ENCODE data around the gene MPHOSPH6.

Gene MPHOSPH6

DNA sequence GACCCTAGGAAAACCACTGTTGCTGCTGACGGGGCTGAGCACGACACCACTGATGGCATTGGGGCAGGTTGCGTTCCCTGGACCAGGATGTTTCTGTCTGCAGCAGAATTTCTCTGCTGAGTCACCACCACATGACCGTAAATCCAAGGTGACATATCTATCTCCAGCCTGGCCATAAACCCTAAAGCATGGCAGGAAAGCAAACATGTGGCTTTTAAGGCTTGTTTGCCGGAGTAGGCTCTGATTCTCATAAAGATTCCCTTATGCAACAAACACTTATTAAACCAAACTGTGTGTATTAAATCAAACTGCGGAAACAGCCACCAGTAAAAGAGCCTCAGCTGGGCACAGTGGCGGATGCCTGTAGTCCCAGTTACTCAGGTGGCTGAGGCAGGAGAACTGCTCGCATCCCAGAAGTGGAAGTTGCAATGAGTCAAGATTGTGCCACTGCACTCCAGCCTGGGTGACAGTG is 17.3 kb downstream of the MPHOSPH6 start:
- no peaks in the 10 kb centered on the region for H3K27me3 ChIP-seq (ENCODE audit: insufficient read depth, poor library complexity, severe bottlenecking)
- DNase-seq (ENCODE audit: low read depth in 1 of 2, low spot score in 1 of 2): no peak
- H3K4me3 ChIP-seq (replicated peaks; ENCODE audit: insufficient read depth, low read length): no peak overlapping the region
- TF ChIP-seq, protein P1, sequence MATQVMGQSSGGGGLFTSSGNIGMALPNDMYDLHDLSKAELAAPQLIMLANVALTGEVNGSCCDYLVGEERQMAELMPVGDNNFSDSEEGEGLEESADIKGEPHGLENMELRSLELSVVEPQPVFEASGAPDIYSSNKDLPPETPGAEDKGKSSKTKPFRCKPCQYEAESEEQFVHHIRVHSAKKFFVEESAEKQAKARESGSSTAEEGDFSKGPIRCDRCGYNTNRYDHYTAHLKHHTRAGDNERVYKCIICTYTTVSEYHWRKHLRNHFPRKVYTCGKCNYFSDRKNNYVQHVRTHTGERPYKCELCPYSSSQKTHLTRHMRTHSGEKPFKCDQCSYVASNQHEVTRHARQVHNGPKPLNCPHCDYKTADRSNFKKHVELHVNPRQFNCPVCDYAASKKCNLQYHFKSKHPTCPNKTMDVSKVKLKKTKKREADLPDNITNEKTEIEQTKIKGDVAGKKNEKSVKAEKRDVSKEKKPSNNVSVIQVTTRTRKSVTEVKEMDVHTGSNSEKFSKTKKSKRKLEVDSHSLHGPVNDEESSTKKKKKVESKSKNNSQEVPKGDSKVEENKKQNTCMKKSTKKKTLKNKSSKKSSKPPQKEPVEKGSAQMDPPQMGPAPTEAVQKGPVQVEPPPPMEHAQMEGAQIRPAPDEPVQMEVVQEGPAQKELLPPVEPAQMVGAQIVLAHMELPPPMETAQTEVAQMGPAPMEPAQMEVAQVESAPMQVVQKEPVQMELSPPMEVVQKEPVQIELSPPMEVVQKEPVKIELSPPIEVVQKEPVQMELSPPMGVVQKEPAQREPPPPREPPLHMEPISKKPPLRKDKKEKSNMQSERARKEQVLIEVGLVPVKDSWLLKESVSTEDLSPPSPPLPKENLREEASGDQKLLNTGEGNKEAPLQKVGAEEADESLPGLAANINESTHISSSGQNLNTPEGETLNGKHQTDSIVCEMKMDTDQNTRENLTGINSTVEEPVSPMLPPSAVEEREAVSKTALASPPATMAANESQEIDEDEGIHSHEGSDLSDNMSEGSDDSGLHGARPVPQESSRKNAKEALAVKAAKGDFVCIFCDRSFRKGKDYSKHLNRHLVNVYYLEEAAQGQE (IDR thresholded peaks at IDR 0.05; ENCODE audit: insufficient replicate concordance, low read depth): no peak
- TF ChIP-seq, protein P2, sequence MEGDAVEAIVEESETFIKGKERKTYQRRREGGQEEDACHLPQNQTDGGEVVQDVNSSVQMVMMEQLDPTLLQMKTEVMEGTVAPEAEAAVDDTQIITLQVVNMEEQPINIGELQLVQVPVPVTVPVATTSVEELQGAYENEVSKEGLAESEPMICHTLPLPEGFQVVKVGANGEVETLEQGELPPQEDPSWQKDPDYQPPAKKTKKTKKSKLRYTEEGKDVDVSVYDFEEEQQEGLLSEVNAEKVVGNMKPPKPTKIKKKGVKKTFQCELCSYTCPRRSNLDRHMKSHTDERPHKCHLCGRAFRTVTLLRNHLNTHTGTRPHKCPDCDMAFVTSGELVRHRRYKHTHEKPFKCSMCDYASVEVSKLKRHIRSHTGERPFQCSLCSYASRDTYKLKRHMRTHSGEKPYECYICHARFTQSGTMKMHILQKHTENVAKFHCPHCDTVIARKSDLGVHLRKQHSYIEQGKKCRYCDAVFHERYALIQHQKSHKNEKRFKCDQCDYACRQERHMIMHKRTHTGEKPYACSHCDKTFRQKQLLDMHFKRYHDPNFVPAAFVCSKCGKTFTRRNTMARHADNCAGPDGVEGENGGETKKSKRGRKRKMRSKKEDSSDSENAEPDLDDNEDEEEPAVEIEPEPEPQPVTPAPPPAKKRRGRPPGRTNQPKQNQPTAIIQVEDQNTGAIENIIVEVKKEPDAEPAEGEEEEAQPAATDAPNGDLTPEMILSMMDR (IDR thresholded peaks at IDR 0.05; ENCODE audit: insufficient read depth, low read length): no peak
- TF ChIP-seq GABPA (IDR thresholded peaks at IDR 0.05; ENCODE audit: low read depth): no peak
- TF ChIP-seq SPI1 (IDR thresholded peaks at IDR 0.05; ENCODE audit: borderline replicate concordance, low read depth): no peak
- no peak for TF ChIP-seq POLR2AphosphoS5 (IDR thresholded peaks at IDR 0.05; ENCODE audit: low read depth)
- no peak overlapping the region for H3K27ac ChIP-seq (replicated peaks)

DNA sequence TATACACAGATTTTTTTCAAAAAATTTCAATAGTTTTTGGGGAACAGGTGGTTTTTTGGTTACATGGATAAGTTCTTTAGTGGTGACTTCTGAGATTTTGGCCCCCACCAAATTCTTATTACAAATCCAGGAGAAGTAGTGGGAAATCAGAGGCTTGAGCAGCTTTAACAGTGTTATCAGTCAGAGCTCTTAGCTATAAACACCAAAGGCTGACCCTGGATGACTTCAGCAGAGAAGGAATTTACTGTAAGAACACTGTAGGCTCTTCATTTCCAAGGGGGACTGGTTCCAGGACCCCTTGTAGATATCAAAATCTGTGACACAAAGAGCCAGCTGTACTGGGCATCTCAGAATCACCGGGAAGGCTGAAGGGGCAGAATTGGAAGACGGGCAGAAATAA is 17.8 kb downstream of the MPHOSPH6 start:
- no peaks in the 10 kb centered on the region for H3K27me3 ChIP-seq (ENCODE audit: insufficient read depth, poor library complexity, severe bottlenecking)
- no peak for DNase-seq (ENCODE audit: low read depth in 1 of 2, low spot score in 1 of 2)
- no peak overlapping the region for H3K27ac ChIP-seq (replicated peaks)
- TF ChIP-seq POLR2AphosphoS5 (IDR thresholded peaks at IDR 0.05; ENCODE audit: low read depth): no peak
- TF ChIP-seq GABPA (IDR thresholded peaks at IDR 0.05; ENCODE audit: low read depth): no peak
- TF ChIP-seq, protein P2 (IDR thresholded peaks at IDR 0.05; ENCODE audit: insufficient read depth, low read length): no peak
- TF ChIP-seq, protein P1 (IDR thresholded peaks at IDR 0.05; ENCODE audit: insufficient replicate concordance, low read depth): no peak
- no peak for TF ChIP-seq SPI1 (IDR thresholded peaks at IDR 0.05; ENCODE audit: borderline replicate concordance, low read depth)
- no peak overlapping the region for H3K4me3 ChIP-seq (replicated peaks; ENCODE audit: insufficient read depth, low read length)

DNA sequence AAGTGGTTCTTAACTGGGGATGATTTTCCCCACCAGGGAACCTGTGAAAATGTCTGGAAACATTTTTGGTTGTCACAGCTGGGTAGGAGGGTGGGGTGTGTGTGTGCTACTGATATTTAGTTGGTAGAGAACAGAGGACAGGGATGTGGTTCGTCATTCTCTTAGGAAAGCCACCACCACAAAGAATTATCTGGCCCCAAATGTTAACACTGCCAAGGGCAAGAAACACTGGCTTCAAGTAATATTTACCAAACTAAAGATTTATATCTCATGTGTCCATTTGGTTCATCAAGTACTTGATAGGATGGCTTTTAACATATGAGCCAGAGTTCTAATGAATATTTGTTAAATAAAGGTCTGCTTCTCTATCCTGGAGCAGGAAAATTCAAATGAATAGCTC is 19.5 kb downstream of the MPHOSPH6 start:
- no peaks in the 10 kb centered on the region for H3K27me3 ChIP-seq (ENCODE audit: insufficient read depth, poor library complexity, severe bottlenecking)
- TF ChIP-seq, protein P2 (IDR thresholded peaks at IDR 0.05; ENCODE audit: insufficient read depth, low read length): no peak
- TF ChIP-seq, protein P1 (IDR thresholded peaks at IDR 0.05; ENCODE audit: insufficient replicate concordance, low read depth): no peak
- TF ChIP-seq POLR2AphosphoS5 (IDR thresholded peaks at IDR 0.05; ENCODE audit: low read depth) (no peak), SPI1 (IDR thresholded peaks at IDR 0.05; ENCODE audit: borderline replicate concordance, low read depth) (no peak), GABPA (IDR thresholded peaks at IDR 0.05; ENCODE audit: low read depth) (no peak)
- H3K27ac ChIP-seq (replicated peaks): no peak overlapping the region
- no peak overlapping the region for H3K4me3 ChIP-seq (replicated peaks; ENCODE audit: insufficient read depth, low read length)
- DNase-seq (ENCODE audit: low read depth in 1 of 2, low spot score in 1 of 2): no peak

Data from HL-60 (cell line).